OCI-LY3 (cell line): ENCODE measurements around the gene VAT1L.

Experiments
- EZH2phosphoT487 ChIP-seq: fragments of 200-600 bp; shearing (Covaris generic); IDR thresholded peaks from 2 replicates; pipeline ENCODE4 v1.6.1; 2018; ENCODE audit warnings: antibody characterized with exemption, mixed run types, low read depth
- TF ChIP-seq, protein P1 (sequence below): fragments of 200-600, 300-600 bp; sonication (generic); IDR thresholded peaks from 2 replicates; pipeline ENCODE4 v1.5.1; 2014; ENCODE audit warnings: antibody characterized with exemption, low read length, low read depth

GRCh38 chr16:77989846-77990245 lies 201.5 kb downstream of the VAT1L start:
- TF ChIP-seq, protein P1, sequence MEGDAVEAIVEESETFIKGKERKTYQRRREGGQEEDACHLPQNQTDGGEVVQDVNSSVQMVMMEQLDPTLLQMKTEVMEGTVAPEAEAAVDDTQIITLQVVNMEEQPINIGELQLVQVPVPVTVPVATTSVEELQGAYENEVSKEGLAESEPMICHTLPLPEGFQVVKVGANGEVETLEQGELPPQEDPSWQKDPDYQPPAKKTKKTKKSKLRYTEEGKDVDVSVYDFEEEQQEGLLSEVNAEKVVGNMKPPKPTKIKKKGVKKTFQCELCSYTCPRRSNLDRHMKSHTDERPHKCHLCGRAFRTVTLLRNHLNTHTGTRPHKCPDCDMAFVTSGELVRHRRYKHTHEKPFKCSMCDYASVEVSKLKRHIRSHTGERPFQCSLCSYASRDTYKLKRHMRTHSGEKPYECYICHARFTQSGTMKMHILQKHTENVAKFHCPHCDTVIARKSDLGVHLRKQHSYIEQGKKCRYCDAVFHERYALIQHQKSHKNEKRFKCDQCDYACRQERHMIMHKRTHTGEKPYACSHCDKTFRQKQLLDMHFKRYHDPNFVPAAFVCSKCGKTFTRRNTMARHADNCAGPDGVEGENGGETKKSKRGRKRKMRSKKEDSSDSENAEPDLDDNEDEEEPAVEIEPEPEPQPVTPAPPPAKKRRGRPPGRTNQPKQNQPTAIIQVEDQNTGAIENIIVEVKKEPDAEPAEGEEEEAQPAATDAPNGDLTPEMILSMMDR: no peak
- no peak for TF ChIP-seq EZH2phosphoT487
